ENCODE measurements around the gene DNAAF1.
"Not testable (repeated sequence)": the region's sequence is repeated elsewhere in the genome, so short reads cannot be mapped to it uniquely, and the experiment has no call there.

Gene DNAAF1

GRCh38 chr16:84186685-84187437 lies 41.8 kb downstream of the DNAAF1 start, which contains the start of gene TAF1C:
TSS of gene TAF1C (minus strand) at chr16:84187057. CDS start at chr16:84184988, 2,069 bp downstream.
- peak; percentile 72 to 90 (median 85) for DNase-seq

GRCh38 chr16:84190731-84191388 lies 45.8 kb downstream of the DNAAF1 start, which contains the start of gene ADAD2:
TSS of gene ADAD2 (plus strand) at chr16:84191157. CDS start at chr16:84191231, 74 bp downstream.
- DNase-seq: no peak

GRCh38 chr16:84191466-84191865 lies 46.4 kb downstream of the DNAAF1 start:
- no peak for DNase-seq

- peak in 2 of 6 experiments; percentile 18 to 20 for DNase-seq
Measured at GRCh38 chr16:84193480-84193879, 48.4 kb downstream of the DNAAF1 start.

- DNase-seq: no peak
Measured at GRCh38 chr16:84194018-84194417, 48.9 kb downstream of the DNAAF1 start.

- peak in 5 of 6 experiments; percentile 5 to 41 (median 32) for DNase-seq
Measured at GRCh38 chr16:84194470-84195200, 49.5 kb downstream of the DNAAF1 start.

GRCh38 chr16:84195201-84196093 lies 50.3 kb downstream of the DNAAF1 start:
- DNase-seq: no peak

- no peak for DNase-seq
Measured at GRCh38 chr16:84196101-84196500, 51.0 kb downstream of the DNAAF1 start.

GRCh38 chr16:84196727-84197394 lies 51.8 kb downstream of the DNAAF1 start:
- no peak for DNase-seq

- no peak for DNase-seq
Measured at GRCh38 chr16:84197466-84198128, 52.5 kb downstream of the DNAAF1 start.

- DNase-seq: no peak
Measured at GRCh38 chr16:84198401-84198800, 53.3 kb downstream of the DNAAF1 start.

- DNase-seq: no peak
Measured at GRCh38 chr16:84199097-84199496, 54.0 kb downstream of the DNAAF1 start.

GRCh38 chr16:84199861-84200260 lies 54.8 kb downstream of the DNAAF1 start:
- DNase-seq: no peak

- not testable (repeated sequence) for DNase-seq
Measured at GRCh38 chr16:84204551-84204950, 59.4 kb downstream of the DNAAF1 start.

GRCh38 chr16:84205123-84205522 lies 60.0 kb downstream of the DNAAF1 start:
- not testable (repeated sequence) for DNase-seq

- DNase-seq: no peak
Measured at GRCh38 chr16:84205976-84206691, 61.0 kb downstream of the DNAAF1 start.

GRCh38 chr16:84207251-84207650 lies 62.1 kb downstream of the DNAAF1 start:
- no peak for DNase-seq

- DNase-seq: no peak
Measured at GRCh38 chr16:84207879-84208278, 62.8 kb downstream of the DNAAF1 start.

GRCh38 chr16:84209989-84210388 lies 64.9 kb downstream of the DNAAF1 start:
- DNase-seq: no peak

- DNase-seq: no peak
Measured at GRCh38 chr16:84212154-84212553, 67.0 kb downstream of the DNAAF1 start.
